ENCODE measurements around the gene AKR1A1.

DNA sequence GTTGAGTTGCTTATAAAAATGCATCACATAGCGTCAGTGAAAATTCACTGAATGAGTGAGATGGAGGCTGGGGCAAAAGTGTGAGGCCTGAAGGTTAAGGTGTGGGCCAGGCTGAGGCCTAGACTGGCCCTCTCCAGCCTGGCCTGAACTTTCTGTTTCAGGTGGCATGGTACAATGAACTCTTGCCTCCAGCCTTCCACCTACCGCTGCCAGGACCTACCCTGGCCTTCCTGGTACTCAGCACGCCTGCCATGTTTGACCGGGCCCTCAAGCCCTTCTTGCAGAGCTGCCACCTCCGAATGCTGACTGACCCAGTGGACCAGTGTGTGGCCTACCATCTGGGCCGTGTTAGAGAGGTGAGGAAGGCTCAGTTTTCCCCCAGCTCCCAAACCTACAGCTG, 43.4 kb upstream of the AKR1A1 start:
- TF ChIP-seq, protein P1, sequence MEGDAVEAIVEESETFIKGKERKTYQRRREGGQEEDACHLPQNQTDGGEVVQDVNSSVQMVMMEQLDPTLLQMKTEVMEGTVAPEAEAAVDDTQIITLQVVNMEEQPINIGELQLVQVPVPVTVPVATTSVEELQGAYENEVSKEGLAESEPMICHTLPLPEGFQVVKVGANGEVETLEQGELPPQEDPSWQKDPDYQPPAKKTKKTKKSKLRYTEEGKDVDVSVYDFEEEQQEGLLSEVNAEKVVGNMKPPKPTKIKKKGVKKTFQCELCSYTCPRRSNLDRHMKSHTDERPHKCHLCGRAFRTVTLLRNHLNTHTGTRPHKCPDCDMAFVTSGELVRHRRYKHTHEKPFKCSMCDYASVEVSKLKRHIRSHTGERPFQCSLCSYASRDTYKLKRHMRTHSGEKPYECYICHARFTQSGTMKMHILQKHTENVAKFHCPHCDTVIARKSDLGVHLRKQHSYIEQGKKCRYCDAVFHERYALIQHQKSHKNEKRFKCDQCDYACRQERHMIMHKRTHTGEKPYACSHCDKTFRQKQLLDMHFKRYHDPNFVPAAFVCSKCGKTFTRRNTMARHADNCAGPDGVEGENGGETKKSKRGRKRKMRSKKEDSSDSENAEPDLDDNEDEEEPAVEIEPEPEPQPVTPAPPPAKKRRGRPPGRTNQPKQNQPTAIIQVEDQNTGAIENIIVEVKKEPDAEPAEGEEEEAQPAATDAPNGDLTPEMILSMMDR (IDR thresholded peaks at IDR 0.05), result no peak
- TF ChIP-seq POLR2AphosphoS5 (IDR thresholded peaks at IDR 0.05; ENCODE audit: low read depth, low read length) (no peak), TCF7L2 (IDR thresholded peaks at IDR 0.05; ENCODE audit: low read depth, low read length) (no peak), SIN3A (IDR thresholded peaks at IDR 0.05; ENCODE audit: borderline replicate concordance, insufficient read depth, low read depth, low read length) (no peak)
- TF ChIP-seq, protein P2, sequence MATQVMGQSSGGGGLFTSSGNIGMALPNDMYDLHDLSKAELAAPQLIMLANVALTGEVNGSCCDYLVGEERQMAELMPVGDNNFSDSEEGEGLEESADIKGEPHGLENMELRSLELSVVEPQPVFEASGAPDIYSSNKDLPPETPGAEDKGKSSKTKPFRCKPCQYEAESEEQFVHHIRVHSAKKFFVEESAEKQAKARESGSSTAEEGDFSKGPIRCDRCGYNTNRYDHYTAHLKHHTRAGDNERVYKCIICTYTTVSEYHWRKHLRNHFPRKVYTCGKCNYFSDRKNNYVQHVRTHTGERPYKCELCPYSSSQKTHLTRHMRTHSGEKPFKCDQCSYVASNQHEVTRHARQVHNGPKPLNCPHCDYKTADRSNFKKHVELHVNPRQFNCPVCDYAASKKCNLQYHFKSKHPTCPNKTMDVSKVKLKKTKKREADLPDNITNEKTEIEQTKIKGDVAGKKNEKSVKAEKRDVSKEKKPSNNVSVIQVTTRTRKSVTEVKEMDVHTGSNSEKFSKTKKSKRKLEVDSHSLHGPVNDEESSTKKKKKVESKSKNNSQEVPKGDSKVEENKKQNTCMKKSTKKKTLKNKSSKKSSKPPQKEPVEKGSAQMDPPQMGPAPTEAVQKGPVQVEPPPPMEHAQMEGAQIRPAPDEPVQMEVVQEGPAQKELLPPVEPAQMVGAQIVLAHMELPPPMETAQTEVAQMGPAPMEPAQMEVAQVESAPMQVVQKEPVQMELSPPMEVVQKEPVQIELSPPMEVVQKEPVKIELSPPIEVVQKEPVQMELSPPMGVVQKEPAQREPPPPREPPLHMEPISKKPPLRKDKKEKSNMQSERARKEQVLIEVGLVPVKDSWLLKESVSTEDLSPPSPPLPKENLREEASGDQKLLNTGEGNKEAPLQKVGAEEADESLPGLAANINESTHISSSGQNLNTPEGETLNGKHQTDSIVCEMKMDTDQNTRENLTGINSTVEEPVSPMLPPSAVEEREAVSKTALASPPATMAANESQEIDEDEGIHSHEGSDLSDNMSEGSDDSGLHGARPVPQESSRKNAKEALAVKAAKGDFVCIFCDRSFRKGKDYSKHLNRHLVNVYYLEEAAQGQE (IDR thresholded peaks at IDR 0.05; ENCODE audit: insufficient read depth in 1 of 2, low read depth in 2 of 2, low read length in 1 of 2), result no peak

Data from Panc1 (cell line).